ENCODE data around the gene SORCS2.

- no peak for TF ChIP-seq CTCF (IDR thresholded peaks at IDR 0.05; ENCODE audit: low read length)
- TF ChIP-seq EZH2 (IDR thresholded peaks at IDR 0.05; ENCODE audit: borderline replicate concordance, low read length), result no peak
These were observed 26.1 kb upstream of the SORCS2 start for GRCh38 chr4:7166237-7166636.

Data from OCI-LY1 (cell line).